ENCODE measurements around the gene C1orf21.

Gene C1orf21

DNA sequence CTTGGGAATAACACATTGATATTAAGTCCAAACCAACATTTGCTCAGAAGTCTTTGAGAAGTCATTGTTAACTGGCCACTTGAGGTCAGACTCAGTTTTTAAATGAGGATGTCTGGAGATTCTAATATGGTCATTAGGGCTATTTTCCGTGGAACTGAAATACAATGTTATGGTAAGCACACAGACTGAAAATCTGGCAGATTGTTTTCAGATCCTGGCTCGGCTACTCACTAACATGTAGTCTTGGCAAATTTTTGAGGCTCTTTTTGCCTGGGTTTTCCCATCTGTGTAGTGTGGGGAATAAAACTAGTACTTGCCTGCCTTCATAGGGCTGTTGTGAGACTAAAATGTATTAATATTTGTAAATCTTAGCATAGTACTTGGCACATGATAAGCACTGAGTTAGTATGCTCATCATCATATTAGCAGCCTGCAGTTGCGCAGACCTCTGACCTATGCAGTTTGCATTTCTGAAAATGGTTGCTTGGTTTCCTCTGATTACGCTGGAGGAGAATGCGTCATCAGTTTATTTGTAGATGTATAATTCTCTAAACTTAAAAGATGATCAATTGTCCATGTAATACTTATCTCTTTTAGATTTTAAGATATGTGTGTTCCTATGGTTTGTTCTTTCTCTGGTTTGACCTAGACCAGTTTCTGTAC, 100.8 kb downstream of the C1orf21 start:
- DNase-seq, result no peak

GRCh38 chr1:184489908-184490307, 103.1 kb downstream of the C1orf21 start:
- no peak for DNase-seq

- no peak for DNase-seq
Measured at GRCh38 chr1:184492536-184492935, 105.7 kb downstream of the C1orf21 start.

DNA sequence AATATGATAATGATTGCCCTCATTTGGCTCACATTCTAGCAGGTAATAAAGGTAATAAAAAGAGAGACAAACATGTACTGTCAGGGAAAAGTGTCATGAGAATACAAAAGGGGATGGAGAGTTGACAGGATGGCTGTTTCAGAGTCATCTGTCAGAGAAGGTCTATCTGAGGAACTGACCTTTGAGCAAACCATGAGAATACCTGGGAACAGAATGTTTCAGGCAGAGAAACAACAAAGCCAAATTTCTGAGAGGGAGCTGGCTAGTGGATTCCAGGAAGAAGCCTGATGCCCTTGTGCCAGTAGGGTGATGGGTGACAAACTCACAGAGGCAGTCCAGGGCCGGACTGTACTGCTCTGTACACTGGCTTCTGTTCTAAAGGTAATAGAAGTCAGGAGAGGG, 107.2 kb downstream of the C1orf21 start:
- no peak for DNase-seq

GRCh38 chr1:184494929-184495328, 108.1 kb downstream of the C1orf21 start:
- no peak for DNase-seq

DNA sequence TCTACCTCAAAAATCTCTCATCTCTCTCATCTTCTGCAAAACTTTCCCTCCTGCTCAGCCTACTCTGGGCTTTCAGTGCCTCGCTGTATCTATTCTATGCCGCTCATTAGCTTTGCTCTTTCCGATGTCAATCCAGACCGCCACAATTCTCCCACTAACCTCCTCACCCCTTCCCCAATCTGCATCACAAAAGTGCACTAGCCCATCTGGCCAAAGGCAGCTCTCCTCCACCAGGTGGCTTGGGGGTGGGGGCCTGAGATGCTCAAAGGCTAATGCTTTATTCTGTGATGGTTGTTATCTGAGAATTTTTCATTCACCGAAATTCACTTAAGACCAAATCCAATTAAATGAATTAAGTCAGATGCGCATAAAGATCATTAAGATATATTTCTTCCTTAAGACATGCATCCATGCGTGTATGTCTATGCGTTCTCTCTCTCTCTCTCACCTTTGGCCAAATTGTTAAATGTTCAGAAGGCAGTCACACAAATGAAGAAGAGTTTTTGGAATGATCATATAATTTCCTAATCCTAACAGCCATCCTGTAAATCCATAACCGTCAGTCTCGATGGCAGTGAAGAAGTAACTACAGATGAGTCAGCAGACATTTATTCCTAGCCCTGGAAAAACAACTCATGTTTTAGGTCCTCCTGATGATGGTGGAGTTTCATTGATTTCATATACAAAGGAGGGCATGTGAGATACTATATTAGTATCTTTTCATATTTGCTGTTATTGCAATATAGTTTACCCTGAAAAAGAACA, 111.3 kb downstream of the C1orf21 start:
- no peak for DNase-seq

DNA sequence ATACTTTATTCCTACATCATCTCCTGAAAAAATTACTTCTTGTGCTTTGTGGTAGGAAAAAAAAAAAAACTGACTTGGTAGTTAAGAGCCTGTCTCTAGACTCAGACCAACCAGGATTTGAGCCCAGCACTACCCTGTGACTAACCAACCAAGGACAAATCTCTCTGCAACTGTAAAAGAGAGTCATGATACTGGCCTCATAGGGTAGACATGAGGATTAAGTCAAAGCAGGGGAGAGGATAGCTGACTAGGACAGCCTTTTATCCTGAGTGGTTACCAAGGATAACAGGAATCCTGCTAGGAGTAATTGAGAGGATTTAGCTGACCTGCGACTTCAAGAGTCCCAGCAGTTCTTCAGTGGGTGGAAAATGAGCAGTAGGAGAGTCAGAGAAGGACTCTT, 112.8 kb downstream of the C1orf21 start:
- peak; percentile 50 for DNase-seq

GRCh38 chr1:184502161-184502560, 115.3 kb downstream of the C1orf21 start:
- no peak for DNase-seq

DNA sequence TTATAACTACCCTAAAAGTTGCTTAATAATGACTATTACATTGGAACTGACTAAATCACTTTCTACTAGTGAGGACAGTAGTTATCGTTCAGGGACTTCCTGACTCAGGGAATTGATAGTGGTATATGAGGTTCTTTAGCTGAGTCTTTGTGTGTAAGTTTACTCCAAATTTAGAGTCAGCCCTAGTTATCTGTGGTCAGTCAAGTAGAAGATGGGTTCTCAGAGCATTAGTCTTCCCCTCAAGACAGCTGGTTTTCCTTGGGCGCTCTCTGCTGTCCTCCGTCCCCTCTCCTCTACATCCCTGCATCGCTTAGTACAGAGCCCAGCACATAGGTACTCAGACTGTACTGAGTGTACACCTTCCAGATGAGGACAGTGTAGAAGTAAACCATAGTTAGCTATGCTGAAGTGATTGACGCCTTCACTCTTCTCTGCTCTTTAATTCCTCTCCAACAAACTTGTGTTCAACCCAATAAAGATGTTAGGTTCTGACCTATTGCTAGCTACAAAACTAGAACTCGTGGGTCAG, 116.5 kb downstream of the C1orf21 start:
- no peak for DNase-seq

- no peak for DNase-seq
Measured at GRCh38 chr1:184504040-184504954, 117.5 kb downstream of the C1orf21 start.

DNA sequence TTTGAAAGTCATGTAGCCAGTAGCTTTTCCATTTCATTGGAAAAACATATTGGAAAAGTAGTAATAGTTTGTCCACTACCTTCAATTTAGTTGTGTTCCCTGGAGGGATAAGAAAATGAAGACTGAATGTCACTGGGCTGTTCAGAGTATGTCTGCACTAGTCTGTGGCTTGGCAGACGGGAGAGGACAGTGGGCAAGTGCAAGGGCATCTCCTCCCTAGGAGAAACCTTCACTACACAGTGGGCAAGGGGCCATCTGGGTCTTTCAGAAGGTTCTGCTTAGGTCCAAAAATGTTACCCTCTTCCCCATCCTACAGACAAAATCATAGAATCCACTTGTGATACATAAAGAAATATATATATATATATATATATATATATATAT, 118.1 kb downstream of the C1orf21 start:
- DNase-seq, result no peak

- no peak for DNase-seq
Measured at GRCh38 chr1:184506481-184506880, 119.7 kb downstream of the C1orf21 start.

DNA sequence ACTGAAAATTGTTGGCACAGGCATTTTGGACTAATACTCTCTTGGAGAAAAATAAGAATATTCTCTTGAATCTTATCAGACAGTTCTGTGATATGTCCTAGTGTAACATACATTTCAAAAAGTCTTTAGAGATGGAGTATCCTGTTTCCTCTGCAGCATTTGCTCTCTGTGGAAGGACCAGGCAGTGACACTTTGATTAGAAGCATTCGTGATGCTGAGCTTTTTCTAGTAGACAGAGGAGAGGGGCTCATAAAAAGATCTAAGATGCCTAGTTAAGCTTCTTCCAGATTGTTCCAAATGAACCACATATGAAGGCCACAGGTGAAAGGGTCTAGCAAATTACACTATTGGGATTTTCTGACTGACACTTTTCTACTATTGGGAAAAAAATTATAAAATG, 120.3 kb downstream of the C1orf21 start:
- DNase-seq, result no peak

DNA sequence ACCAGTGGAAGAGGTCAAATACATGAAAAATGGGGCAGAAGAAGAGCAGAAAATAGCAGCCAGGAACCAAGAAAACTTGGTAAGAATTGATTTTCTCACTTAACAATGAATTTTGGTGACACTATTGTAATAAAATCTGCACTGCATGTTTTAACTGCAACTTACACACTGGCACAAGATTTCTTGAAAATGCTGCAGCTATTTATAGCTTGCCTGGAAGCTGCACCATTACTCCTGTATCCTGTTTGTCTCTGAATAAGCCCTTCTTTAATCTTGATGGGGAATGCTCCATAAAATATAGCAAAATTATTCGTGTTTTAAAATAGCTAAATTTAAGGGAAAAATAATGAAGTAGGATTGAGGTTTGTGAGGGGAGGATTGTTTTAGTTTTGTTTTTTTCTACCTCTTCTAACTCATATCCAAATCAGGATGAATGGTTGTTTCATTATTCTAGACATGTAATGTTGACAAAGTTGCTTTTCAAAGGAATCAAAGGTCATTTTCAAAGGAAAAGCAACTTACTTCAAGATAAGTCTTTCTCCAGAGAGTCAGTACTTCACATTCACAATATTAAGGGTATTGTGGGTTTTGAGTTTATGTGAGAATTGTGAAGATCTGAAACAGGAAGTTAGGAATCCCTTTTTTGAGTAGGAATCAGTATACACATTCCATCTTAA, 120.9 kb downstream of the C1orf21 start:
- no peak for DNase-seq

DNA sequence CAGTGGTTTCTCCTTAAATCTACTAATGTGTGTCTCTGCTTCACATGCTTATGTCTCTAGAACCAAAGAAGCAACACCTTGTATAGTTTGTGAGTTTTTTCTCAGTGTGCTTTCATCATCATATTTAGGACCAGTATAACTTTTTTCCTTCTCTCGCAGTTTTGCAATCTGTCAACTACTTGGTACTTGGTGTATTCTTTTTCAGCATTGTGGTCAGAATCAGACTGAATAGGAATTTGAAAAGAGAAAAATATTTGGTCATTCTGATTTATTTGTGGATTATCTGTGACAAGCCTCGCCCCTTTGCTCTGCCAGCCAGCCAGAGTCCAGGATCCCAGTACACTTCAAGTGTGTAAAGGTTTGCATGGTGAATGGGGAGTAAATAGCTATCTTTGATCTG, 122.3 kb downstream of the C1orf21 start:
- DNase-seq, result no peak

- DNase-seq, result no peak
Measured at GRCh38 chr1:184510110-184510509, 123.3 kb downstream of the C1orf21 start.

GRCh38 chr1:184512724-184513123, 125.9 kb downstream of the C1orf21 start:
- no peak for DNase-seq

DNA sequence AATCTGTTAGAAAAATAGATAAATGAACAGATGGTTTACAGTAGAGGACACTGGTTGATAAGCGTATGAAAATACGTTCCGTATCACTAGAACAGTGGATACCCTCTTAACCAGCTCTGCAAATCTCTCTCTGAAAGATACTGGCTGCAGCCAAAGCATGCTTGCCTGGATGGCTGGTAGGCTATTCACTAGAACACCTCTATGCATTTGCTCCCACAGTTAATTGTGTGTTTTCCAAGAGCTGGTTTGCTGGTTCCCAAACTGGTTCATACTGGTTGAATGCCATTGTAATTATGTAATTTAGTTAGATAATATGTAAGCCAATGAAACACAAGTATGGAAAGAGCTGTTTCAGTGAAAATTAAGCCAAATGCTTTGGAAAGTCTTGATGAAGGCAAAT, 126.6 kb downstream of the C1orf21 start:
- DNase-seq, result no peak

- DNase-seq, result peak; percentile 45
Measured at GRCh38 chr1:184513966-184514365, 127.1 kb downstream of the C1orf21 start.

- no peak for DNase-seq
Measured at GRCh38 chr1:184514447-184514846, 127.6 kb downstream of the C1orf21 start.

- DNase-seq, result no peak
Measured at GRCh38 chr1:184517130-184517529, 130.3 kb downstream of the C1orf21 start.

DNA sequence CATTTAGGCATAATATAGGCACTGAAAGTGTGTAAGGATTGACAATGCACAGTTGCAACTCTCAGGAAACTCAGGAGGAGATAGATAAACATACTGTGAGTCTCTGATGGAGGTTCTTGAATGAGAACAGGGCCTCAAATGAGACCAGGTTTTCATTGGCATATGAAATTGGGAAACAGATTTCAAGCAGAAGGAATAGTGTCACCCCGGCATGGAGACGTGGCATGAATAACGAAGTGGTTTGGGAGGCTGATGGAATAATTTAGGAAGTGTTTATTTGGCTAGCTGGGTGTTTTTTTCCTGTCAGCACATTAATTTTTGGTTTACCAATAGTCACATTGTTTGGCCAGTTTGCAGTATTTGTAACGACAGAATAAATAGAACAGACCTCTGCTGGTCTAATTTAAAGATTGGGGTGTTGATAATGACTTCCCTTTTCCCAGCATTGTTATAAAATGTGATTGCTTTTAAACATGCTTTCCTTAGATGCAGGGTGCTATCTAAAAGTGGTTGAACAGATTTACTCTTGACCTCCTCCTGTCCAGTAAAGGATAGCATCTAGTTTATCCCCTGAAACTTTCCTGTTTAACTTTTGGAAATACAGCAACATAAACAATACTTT, 132.0 kb downstream of the C1orf21 start:
- no peak for DNase-seq

Measured in fibroblast of skin of right quadriceps (primary cell).